ENCODE data around the gene LRRFIP1.
"Not testable (repeated sequence)": the region's sequence is repeated elsewhere in the genome, so short reads cannot be mapped to it uniquely, and the experiment has no call there.

LRRFIP1 gene

GRCh38 chr2:237754182-237754581 is 126.8 kb downstream of the LRRFIP1 start:
- DNase-seq = no peak

- no peak for DNase-seq
Observed at GRCh38 chr2:237754626-237755248, 127.3 kb downstream of the LRRFIP1 start.

GRCh38 chr2:237757616-237758015 is 130.2 kb downstream of the LRRFIP1 start:
- no peak for DNase-seq

- no peak for DNase-seq
Observed at GRCh38 chr2:237758185-237758584, 130.8 kb downstream of the LRRFIP1 start.

GRCh38 chr2:237759176-237759575 is 131.8 kb downstream of the LRRFIP1 start:
- no peak for DNase-seq

GRCh38 chr2:237760506-237761502 is 133.4 kb downstream of the LRRFIP1 start:
- DNase-seq = no peak

- not testable (repeated sequence) for DNase-seq
Observed at GRCh38 chr2:237762291-237763182, 135.2 kb downstream of the LRRFIP1 start.

GRCh38 chr2:237763812-237764211 is 136.4 kb downstream of the LRRFIP1 start:
- no peak for DNase-seq

GRCh38 chr2:237765122-237765521 is 137.7 kb downstream of the LRRFIP1 start:
- not testable (repeated sequence) for DNase-seq

GRCh38 chr2:237765875-237766274 is 138.5 kb downstream of the LRRFIP1 start:
- DNase-seq = no peak

GRCh38 chr2:237766340-237766739 is 139.0 kb downstream of the LRRFIP1 start:
- DNase-seq = no peak

- DNase-seq = no peak
Observed at GRCh38 chr2:237772513-237772912, 145.1 kb downstream of the LRRFIP1 start.

GRCh38 chr2:237773826-237774225 is 146.4 kb downstream of the LRRFIP1 start:
- no peak for DNase-seq

- peak; percentile 73 for DNase-seq
Observed at GRCh38 chr2:237774811-237775553, 147.6 kb downstream of the LRRFIP1 start.

GRCh38 chr2:237779521-237779920 is 152.1 kb downstream of the LRRFIP1 start:
- DNase-seq = no peak

GRCh38 chr2:237782181-237782580 is 154.8 kb downstream of the LRRFIP1 start:
- no peak for DNase-seq

- DNase-seq = not testable (repeated sequence)
Observed at GRCh38 chr2:237783678-237784077, 156.3 kb downstream of the LRRFIP1 start.

- DNase-seq = no peak
Observed at GRCh38 chr2:237786936-237787335, 159.5 kb downstream of the LRRFIP1 start.

- no peak for DNase-seq
Observed at GRCh38 chr2:237790353-237790752, 163.0 kb downstream of the LRRFIP1 start.

- DNase-seq = no peak
Observed at GRCh38 chr2:237791977-237792727, 164.8 kb downstream of the LRRFIP1 start.

- DNase-seq = no peak
Observed at GRCh38 chr2:237797253-237797652, 169.9 kb downstream of the LRRFIP1 start.
